ENCODE data around the gene ZCCHC14. TPM values are rescaled to one million over a fixed set of nuclear protein-coding genes. Genes with fewer than 3 reads are reported as not detected.

Gene ZCCHC14
- total RNA-seq, 2 donors from 2014 or later: 24.5 to 24.6 TPM

- H3K4me3 ChIP-seq: no peak overlapping the region
- H3K9ac ChIP-seq (ENCODE audit: low read depth in 2 of 2, low read length in 2 of 2): no peak overlapping the region
- no peak for TF ChIP-seq CTCF (IDR thresholded peaks at IDR 0.05)
- no peak for DNase-seq
- H3K27me3 ChIP-seq: no peaks in the 10 kb centered on the region
- no peaks in the 10 kb centered on the region for H3K4me1 ChIP-seq
- H3K36me3 ChIP-seq: peaks cover 7% of the 10 kb centered on the region
- intact Hi-C loops (cut with DNase I): no loop called here
- no peak overlapping the region for H3K27ac ChIP-seq
- no peaks in the 10 kb centered on the region for H3K9me3 ChIP-seq
Measured at GRCh38 chr16:87425941-87426340, 66.9 kb downstream of the ZCCHC14 start.

DNA sequence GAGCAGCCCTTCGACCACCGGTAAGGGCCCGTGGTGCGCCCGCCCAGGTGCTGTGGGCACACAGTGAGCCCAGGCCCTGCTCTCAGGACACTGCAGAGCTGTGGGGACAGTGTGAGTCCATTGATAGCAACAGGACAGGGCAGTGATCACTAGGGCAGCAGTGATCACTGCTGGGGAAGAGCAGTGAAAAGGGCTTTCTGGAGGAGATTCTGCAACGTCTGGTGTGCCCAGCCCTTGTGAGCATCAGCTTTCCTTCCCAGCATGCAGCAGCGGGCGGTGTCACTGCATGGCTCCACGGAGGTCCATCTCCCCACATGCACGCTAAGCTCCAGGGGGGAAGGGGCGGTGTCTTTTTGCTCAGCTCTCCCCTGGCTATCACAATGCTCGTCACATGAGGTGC, 68.6 kb downstream of the ZCCHC14 start:
- DNase-seq: no peak
- intact Hi-C loops (cut with DNase I): no loop called here
- H3K36me3 ChIP-seq: peaks cover 7% of the 10 kb centered on the region

DNA sequence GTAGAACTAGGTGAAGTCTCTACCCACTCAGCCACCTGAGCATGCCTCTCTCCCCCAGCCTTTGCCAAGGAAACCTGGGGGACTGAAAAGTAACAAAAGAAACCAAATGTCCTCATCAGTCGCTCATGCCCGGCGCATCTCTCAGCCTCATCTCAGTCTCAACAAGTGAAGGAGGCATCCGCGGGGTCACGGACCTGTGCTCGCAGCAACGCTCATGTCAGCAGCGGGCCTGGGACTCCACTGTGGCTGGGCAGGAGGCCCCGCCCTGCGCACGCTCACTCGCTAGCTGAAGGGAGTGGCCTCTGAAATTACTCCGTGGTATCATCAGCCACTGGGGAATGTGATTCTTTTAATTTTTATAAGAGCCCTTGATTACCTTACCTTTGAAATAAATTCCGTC, 69.4 kb downstream of the ZCCHC14 start:
- no peak overlapping the region for H3K4me3 ChIP-seq
- no peaks in the 10 kb centered on the region for H3K4me1 ChIP-seq
- no peaks in the 10 kb centered on the region for H3K9me3 ChIP-seq
- H3K27me3 ChIP-seq: no peaks in the 10 kb centered on the region
- intact Hi-C loops (cut with DNase I): no loop called here
- no peak overlapping the region for H3K27ac ChIP-seq
- TF ChIP-seq CTCF (IDR thresholded peaks at IDR 0.05): no peak
- DNase-seq: no peak
- H3K9ac ChIP-seq (ENCODE audit: low read depth in 2 of 2, low read length in 2 of 2): no peak overlapping the region
- peaks cover 7% of the 10 kb centered on the region for H3K36me3 ChIP-seq

More for the DNA sequence above, 68.6 kb downstream of the ZCCHC14 start:
- Histone ChIP-seq H3K4me3 (no peak overlapping the region), H3K9ac (ENCODE audit: low read depth in 2 of 2, low read length in 2 of 2) (no peak overlapping the region), H3K9me3 (no peaks in the 10 kb centered on the region), H3K4me1 (no peaks in the 10 kb centered on the region), H3K27me3 (no peaks in the 10 kb centered on the region), H3K27ac (no peak overlapping the region)
- no peak for TF ChIP-seq CTCF (IDR thresholded peaks at IDR 0.05)

DNA sequence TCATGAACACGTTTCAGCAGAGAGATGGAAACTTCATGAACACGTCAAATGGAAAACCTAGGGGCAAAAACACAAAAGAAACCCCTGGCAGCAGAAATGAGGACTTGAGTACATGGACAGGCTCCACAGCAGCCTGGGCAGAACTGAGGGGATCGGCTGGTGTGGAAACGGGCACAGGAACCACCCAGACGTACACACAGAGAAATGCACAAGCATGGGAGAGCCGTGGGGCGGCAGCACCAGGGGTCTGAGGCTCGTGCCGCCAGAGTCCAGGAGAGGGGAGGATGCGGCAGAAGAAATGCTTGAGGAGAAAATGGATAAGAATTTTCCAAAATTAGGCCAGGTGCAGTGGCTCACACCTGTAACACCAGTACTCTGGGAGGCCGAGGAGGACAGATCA, 70.7 kb downstream of the ZCCHC14 start:
- no peak overlapping the region for H3K4me3 ChIP-seq

GRCh38 chr16:87421003-87421912, 71.6 kb downstream of the ZCCHC14 start:
- Histone ChIP-seq H3K9me3 (no peaks in the 10 kb centered on the region), H3K27ac (no peak overlapping the region), H3K36me3 (peaks cover 10% of the 10 kb centered on the region), H3K4me3 (no peak overlapping the region), H3K4me1 (no peaks in the 10 kb centered on the region), H3K9ac (ENCODE audit: low read depth in 2 of 2, low read length in 2 of 2) (no peak overlapping the region), H3K27me3 (no peaks in the 10 kb centered on the region)
- intact Hi-C loops (cut with DNase I): no loop called here
- no peak for DNase-seq
- TF ChIP-seq CTCF (IDR thresholded peaks at IDR 0.05): no peak

More for the DNA sequence above, 70.7 kb downstream of the ZCCHC14 start:
- Histone ChIP-seq H3K27ac (no peak overlapping the region), H3K27me3 (no peaks in the 10 kb centered on the region), H3K9ac (ENCODE audit: low read depth in 2 of 2, low read length in 2 of 2) (no peak overlapping the region), H3K4me1 (no peaks in the 10 kb centered on the region), H3K9me3 (no peaks in the 10 kb centered on the region), H3K36me3 (peaks cover 7% of the 10 kb centered on the region)
- no peak for TF ChIP-seq CTCF (IDR thresholded peaks at IDR 0.05)
- DNase-seq: no peak
- intact Hi-C loops (cut with DNase I): no loop called here

All from colonic mucosa (tissue), 4 donors.